ENCODE measurements around the gene HSBP1L1.

- TF ChIP-seq OSR2 (tag by site-specific recombination; IDR thresholded peaks at IDR 0.05): no peak
- TF ChIP-seq CTCF (tag by site-specific recombination; IDR thresholded peaks at IDR 0.05): no peak
- no peak for TF ChIP-seq SP3 (tag by site-specific recombination; IDR thresholded peaks at IDR 0.05)
- TF ChIP-seq ZNF645 (tag by site-specific recombination; IDR thresholded peaks at IDR 0.05): no peak
- TF ChIP-seq ZIC2 (tag by site-specific recombination; IDR thresholded peaks at IDR 0.05): no peak
Observed at GRCh38 chr18:79954791-79955190, 9.7 kb upstream of the HSBP1L1 start.

All from HEK293 (cell line).